Measurements from ENCODE around the gene CSMD2.

Gene CSMD2

DNA sequence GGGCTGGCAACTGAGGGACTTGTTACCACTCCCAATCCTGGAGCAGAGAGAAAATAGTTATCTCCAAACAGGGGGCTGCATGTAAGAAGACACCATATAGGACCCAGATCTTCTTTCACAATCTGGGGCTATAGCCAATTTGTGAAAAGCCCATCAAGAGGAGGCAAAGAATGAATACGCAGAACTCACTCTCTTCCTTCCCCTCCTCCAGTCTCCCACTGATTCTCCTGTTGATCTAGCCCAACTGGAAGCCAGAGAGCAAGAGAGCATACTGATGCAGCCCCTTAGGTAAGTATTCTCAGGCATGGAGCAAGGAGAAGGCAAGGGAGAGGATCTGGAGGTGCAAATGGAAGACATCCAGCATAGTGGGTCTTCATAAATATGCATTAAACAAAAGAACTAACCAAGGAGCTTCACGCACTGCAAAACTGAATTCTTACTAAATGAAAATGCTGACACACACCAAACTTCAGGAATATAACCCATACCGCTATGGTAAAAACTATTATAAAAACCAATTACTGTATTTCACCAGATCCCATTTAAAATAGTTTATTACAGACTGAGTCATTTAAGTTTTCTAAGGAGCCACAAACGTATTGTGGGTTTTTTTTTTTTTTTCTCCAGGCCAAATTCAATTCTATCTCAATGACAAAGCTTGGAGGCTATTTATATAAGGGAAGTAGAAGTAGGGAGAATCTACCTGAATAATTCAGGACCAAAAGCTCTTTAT lies 316.7 kb downstream of the CSMD2 start:
- DNase-seq, result peak; percentile 46

DNA sequence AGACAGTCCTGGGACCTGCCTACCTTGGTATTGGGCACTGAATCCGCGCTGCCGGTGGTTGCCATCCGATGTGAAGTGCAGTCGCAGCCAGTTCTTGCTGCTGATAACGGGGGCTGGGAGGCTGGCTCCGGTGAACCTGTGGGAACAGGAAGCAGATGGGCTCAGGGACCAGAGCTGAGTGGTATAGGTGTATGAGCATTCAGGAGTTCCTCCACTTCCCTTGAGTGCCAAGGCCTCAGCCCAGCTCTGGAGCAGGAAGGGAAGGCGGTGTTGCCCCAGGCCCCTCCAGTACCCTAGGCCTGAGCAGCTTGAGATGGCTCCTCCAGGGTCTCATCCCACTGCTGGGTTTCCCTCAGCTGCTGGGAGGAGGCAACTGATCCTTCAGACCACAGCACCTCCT lies 318.2 kb downstream of the CSMD2 start:
- DNase-seq, result no peak

DNA sequence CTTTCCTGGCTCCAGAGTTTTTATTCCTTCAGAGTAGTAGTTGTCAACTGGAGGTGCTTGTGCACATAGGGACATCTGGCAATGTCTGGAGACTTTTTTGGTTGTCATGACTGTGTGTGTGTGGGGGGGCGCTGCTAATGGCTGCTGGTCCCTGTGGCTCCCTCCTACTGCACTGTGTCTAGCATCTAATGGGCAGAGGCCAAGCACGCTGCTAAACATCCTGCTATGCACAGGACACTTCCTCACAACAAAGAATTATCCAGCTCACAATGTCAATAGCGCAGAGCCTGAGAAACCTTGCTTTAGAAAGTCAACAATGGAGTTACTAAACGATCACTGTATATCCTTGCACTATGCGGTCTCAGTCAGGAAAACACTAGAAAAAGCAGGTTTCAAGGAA lies 320.9 kb downstream of the CSMD2 start:
- no peak for DNase-seq

DNA sequence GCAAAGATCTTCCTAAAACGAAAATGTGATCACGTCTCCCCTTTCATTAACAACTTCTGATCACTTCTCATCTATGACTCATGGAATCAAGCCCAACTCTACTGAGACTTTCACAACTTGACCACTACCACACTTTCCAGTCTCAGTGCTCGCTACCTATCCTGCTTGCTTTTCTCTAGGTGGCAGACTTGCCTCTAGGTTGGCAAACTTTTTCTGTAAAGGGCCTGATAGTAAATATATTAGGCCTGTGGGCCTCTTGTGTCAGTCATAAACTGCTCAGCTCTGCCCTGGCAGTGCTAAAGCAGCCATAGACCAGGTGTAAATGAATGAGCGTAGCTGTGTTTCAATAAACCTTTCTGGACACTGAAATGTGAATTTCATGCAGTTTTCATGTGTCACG lies 322.7 kb downstream of the CSMD2 start:
- DNase-seq, result peak; percentile 5

DNA sequence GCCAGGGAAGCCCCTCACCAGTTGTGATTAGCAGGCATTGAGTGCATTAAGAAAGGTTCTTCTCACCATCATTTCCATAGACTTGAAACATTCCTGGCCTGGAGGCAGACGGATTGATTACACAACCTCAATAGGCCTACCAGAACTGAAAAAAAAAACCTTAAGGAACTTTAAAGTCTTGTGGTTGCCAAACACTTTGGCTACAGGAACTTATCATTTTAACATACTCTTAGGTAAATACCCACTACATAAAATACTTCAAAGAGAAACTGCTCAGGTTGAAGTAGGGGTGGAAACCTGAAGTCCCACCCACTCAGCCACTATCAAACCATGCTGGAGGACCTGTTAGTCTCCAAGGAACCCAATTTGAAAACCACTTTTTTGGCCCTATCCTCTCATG lies 323.5 kb downstream of the CSMD2 start:
- peak; percentile 14 for DNase-seq

DNA sequence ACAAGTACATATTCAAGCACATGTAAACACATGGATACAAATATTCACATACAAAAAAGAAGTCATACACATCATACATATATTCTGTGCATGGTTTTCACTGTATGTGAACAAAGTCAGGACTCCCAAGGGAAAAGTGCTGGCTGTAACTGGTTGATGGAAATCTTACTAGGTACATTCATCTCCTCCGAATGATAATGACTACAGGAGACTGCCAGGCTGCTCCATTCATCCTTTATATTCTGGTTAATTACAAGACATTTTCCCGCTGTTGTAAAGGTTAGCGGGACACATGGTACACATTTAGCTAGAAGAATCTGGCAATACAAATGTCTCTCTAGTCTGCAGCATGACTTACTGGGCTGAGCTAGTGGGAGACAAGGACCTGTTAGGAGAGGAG lies 327.4 kb downstream of the CSMD2 start:
- DNase-seq, result no peak

DNA sequence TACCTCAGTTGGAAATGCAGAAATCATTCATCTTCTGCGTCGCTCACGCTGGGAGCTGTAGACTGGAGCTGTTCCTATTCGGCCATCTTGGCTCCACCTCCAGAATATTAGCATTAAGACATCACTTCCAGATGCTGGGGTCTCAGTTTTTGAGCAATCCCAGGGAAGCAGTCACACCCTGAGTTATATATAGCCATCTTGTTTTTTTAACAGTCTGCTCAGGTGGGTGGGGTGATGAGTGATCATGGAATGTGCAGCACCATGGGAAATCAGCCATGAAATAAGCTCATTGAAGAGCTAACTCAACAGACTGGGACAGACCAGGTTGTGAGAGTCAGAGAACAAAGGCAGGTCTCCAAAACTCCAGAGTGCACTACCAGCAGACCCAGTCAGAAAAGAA lies 328.1 kb downstream of the CSMD2 start:
- DNase-seq, result peak; percentile 7

DNA sequence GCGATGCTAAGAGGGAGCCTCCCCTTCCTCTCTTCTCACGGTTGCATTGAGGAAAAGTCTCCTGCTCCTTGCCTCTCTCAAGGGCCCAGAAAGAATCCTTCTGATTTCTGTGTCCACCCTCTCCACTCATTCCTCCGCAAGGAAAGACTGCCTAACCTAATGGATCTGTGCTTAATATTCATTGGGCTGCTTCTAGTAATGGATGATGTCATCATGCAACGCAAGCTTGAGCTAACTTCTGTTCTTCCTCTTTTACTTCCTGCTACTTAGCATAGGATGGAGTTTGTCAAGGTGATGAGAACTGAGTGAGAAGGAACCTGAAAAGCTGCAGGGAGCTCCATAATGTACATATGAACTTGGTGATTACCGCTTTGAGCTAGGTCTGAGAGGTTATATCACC lies 336.4 kb downstream of the CSMD2 start:
- DNase-seq, result no peak

DNA sequence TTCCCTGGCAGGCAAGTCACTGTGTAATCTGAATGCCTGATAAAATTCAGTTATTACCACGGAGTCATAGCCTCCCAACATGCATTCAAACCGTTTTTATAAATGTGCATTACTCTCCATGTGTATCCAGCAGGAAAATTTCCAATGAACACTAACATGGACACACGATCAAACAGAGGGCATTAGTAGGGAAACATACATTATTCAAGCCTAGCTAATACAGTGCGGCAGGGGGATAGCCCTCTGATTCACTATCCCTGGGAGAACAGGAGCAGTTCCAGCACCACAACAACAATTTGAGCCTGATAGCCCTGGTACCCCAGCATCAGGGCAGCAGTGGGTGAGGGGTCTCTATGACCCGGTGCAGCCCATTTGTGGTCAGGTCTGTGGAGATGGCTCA lies 337.0 kb downstream of the CSMD2 start:
- no peak for DNase-seq

DNA sequence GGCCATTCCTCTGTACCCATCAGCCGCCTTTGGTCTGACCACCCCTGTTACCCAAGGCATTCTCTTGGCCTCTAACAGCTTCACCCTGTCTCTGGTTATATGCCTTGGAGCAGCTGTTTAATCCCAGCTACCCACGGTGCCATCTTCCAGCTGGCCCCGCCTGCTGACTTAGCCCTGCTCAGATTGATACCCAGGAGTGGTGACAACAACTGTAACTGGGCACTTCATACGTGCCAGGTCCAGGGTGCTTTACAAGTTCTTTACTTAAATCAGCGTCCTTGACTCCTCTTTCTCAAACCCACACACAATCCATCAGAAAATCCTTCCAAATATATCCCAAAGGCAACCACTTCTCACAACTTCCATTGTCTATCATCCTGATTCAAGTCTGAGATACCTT lies 338.3 kb downstream of the CSMD2 start:
- DNase-seq, result no peak

DNA sequence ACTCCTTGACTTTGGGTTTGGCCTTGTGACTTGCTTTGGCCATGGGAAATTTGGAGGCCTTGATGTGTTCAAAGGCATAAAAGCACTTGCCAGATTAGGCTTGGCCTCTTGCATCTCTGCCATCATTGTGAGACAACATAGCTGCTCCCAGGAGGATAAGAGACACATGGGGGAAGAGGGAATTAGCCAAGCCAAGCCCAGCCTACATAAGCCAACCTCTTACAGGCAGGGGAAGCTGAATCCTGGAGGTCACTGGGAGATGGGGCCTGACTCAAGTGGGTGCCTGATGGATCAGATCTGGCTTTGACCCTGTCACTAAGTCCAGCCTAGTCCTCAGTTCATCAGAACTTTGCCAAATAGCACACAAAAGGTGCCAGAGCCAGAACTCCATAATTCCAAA lies 338.7 kb downstream of the CSMD2 start:
- DNase-seq, result no peak

DNA sequence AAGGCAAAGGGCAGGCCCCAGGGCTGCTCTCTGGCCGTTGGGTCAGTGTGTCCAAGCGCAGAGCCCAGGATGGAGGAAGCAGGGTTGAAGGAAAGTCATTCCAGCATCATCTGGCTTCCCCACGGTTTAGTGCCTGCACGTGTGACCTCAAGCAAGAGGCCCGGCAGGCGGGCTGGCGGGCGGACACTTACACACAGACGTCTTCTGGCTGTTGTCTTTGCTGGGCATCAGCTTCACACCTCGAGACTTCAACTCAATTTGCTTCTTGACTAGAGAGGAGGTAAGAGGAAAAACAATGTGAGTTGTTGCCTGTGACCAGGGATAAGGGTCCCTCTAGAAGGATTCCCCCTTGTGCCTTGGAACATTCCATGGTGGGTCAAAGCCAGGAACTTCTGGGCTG lies 339.5 kb downstream of the CSMD2 start:
- no peak for DNase-seq

DNA sequence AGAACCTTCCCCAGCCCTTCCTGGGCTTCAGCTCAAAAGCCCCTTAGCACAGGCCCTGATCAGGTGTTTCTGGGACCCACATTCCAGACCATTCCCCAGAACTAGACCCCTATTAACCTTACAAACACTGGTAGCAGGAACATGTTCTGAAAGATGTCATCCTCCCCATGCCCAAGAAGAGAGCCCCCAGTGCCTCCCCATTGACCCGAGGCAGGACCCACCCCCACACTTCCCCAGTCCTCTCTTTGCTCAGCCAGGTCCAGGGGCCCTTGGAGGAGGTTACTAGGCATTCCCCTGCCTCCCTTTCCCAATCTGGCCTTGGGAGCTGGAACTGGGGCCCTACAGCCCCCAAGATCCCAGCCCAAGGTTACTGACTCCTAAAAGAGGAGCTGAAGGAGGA lies 340.1 kb downstream of the CSMD2 start:
- no peak for DNase-seq

DNA sequence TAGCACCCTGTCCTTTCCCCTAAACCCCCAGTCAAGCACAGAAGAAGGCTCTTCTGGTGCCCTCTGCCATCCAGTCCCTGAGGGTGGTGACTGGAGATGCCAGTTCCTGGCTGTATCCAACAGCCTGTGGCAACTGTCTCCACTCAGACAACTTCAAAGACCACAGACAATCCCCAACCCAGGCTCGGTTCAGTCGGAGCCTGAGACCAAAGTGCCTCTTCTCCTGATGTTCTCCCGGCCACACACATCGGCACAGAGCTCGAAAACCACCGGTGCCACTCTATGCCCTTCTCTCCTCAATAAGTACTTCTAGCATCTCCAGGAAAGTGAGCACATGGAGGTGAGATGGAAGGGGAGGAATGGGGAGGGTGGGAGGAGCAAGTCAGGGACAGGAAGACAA lies 340.7 kb downstream of the CSMD2 start:
- no peak for DNase-seq

DNA sequence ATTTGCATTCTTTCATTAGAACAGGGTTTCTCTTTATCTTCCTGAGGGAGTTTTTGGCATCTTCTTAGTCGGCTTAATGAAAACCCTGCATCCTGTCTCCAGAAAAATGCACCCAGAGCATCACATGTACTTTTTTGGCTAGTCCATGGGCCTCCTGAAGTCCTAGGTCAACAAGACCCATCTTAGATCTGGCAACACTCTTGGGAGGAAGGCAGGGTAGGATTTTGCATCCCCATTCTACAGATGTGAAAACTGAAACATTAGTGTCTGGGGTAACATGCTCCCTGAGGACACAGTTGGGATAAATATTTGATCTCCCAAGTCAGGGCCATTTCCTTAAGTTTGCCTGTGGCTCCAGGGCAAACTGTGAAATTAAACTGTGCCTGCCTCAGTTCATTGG lies 341.2 kb downstream of the CSMD2 start:
- DNase-seq, result no peak

DNA sequence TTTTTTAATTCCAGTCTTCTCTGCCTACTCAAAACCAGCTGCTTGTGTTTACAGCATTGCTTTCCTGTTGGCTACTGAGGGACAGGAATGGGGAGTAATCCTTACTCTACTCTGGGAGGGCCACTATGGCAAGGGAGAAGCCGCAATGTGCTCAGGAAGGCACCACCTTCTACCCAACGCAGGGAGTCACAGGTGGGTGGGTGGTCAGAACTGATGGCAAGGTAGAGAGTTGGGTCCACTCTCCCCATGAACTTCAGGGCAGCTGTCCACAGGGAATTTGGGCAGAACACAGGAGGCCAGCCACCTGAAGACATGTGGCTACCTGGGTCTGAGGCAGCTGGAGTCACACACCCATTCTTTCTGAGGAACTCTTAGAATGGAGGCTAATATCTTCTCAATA lies 341.6 kb downstream of the CSMD2 start:
- DNase-seq, result no peak

DNA sequence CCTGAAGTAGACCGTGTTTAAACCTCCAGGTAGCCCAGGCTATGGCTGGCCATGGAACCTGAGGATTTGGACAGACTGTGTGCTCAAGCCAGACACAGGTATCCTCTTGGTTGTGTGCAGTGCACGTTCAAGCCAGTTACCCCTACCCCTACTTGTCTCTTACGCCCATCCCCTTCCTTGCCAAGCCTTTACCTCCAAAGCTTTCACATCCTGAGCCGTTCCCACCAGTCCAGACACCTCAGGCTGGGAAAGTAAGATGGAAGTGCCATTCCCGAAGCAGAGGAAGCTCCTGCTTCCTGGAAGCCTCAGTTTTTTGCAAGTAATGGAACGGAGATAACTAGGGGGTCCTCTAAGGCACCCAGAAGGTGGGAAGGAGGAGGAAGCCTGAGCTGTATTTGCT lies 342.6 kb downstream of the CSMD2 start:
- DNase-seq, result no peak

DNA sequence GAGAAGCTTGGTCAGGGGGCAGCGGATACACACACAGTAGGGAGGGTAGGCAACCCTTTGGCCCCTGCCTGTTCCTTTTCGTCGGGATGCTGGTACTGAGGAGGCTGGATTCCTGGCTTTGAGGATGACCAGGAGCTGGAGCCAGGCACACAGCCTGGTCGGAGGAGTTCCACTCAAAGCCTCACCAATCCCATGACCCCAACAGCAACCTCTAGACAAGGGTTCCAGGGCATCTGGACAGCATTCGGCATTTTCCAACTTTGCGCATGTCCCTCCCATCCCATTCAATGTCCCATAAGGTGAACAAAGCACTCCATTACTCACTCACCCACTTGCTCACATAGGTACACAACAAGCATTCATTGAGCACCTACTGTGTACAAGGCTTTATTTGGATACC lies 343.7 kb downstream of the CSMD2 start:
- DNase-seq, result no peak

DNA sequence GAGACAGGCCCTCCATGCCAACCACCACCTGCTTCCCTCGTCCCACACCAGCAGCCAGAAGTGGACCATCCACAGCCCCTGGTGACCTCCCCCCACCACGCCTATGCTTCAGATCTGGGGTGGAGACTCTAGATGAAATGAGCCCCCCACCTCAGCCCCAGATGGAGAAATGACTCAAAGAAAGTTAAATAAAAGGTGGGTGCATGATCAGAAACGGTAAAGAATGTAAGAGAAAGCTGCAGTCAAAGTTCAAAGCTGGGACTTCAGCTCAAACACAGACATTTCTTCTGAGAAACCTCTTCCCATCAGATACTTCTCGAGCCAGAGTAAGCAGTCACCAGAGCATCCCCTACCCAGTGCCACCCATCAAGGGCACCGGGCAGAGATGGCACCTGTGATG lies 344.2 kb downstream of the CSMD2 start:
- no peak for DNase-seq

DNA sequence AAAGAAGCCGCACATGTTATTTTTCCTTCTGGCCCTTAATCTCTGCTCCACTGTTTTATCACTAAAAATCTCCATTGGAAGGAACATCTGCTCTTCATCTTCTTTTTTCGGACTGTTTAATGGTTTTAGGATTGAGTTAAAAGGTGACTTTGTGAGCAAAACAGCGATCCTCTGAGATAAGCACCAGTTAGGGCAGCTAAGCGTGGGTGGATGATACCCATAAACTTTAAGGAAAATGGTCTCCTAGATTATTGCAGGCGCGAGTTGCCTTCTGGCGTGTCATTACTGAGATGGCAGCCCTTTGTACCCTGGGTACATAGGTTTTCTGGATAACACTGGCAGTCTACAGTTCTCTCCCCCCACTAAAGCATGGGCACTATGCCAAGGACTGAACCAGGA lies 345.1 kb downstream of the CSMD2 start:
- DNase-seq, result no peak

DNA sequence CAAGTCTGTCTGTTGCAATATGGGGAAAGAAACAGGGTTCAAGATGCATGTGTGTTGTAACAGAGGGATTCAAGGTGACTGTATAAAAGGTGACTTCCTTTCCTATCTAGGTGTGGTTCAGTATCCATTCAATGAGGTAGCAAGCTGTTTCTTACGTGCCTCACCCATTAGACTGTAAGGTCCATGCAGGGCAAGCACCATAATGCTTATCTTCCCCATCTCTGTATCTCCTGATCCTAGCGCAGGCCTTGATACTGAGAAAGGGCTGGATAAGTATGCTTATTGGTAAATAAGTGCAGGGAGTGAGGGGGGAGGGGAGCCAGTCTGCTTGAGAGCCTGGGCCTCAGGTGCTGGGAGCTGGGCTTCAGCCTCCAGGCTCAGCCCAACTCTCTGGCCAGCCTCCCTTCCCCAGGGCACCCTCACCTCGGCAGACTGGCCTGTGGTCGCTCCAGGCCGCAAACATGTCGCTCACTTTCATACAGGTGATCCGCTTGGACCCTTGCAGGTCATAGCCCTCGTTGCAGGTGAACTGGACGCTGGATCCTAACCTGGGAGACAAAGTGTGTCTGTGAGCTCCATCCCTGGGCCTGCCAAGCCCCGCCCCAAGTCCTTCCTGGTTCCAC lies 345.6 kb downstream of the CSMD2 start:
- DNase-seq, result no peak

DNA sequence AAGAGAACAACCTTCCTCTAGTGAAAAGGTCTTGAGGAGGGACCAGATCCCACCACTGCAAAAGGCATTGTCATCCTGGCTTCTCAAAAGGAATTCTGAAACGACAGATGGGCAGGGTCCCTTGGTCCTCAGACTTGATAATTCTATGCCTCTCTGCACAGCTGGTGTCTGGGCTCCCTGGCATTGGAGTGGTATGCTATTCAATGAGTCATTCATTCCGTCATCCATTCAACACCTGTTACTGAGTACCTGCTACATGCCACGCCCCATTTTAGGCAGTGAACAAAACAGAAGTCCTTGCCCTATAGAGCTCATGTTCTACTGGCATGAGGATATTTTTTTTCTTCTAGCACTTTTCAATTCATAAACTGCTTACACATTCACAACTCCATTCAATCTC lies 347.0 kb downstream of the CSMD2 start:
- DNase-seq, result no peak

DNA sequence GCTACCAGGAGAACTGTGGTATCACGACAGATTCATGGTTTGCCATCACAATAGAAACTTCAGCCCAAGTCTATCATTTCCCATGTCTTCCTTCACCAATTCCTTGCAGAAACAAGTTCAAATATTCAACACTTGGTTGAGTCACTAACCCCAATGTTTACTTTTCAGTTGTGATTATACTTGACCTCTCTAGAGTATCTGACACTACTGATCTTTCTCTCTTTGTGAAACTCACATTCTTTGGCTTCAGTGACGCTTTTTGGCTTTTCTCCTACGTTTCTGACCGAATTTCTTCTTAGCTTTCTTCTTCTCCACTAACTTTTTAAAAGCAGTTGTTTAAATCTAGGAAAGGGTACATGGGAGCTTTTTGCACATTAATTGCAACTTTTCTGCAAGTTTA lies 350.0 kb downstream of the CSMD2 start:
- peak; percentile 46 for DNase-seq

DNA sequence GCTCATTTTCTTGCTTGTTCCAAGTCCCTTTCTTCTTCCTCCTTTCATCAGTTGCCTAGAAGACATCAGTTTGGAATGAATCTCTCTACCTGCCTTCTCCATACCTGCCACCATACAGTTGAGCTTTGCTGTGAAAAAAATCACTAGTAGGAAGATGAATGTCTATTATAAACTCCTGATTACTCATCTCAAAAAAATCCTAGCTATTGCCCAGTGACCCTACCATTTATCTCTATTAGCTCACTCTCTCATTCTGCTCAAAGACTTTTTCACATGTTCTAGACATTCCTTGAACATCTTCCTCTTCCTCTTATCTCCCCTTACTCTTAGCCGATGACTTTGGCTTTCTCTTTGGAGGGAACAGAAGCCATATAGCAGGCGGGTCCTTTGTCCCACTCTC lies 350.9 kb downstream of the CSMD2 start:
- DNase-seq, result peak; percentile 29

DNA sequence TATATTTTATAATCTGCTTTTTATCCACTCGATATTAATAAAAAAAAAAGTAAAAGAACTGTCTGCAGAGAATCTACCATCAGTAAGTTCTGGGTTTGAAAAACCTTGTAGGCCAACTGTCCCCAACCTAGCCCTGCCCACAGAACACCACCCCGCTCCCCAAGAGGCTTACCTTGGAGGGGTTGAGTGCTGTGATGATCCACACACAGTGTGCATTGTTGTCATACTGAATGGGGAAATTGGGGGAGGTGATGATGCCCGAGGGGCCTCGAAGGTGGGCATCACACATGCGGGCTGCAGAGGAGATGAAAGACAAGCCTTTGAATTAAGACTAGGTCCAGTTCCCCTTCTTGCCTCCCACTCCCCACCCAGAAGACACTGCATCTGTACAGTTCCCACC lies 354.5 kb downstream of the CSMD2 start:
- no peak for DNase-seq
